Heart left ventricle (tissue), 16 donors: Measurements from ENCODE around the gene OXSR1. TPM values are rescaled to one million over a fixed set of nuclear protein-coding genes. Genes with fewer than 3 reads are reported as not detected.

ENCODE experiments used
- ATAC-seq, 4 donors: fragments of 200-7000 bp; cut with Tn5 transposase; one replicate each; pipeline ENCODE4 v1.9.1; 2020 to 2022; ENCODE audit warnings: moderate library complexity in 4 of 4, mild to moderate bottlenecking in 3 of 4, moderate number of reproducible peaks in 1 of 4
- DNase-seq, 5 donors: peaks; one replicate each; pipeline ENCODE4 v3.0.0-alpha.2; 2020
- H3K27ac ChIP-seq, 12 donors: fragments of 200-600 bp; sonication (generic) in 4 of 12; one replicate each; pipeline versions ENCODE4 v1.5.0 to v1.8.0; 2016 to 2022; ENCODE audit warnings: mild to moderate bottlenecking in 2 of 12
- H3K27me3 ChIP-seq, 9 donors: fragments of 200-600 bp; sonication (generic) in 2 of 9; one replicate each; pipeline versions ENCODE4 v1.5.1 to v1.8.0; 2016 to 2022; ENCODE audit warnings: mild to moderate bottlenecking in 3 of 9
- H3K36me3 ChIP-seq, 9 donors: fragments of 200-600 bp; sonication (generic) in 2 of 9; one replicate each; pipeline versions ENCODE4 v1.5.0 to v1.8.0; 2018 to 2022; ENCODE audit warnings: mild to moderate bottlenecking in 2 of 9
- H3K4me1 ChIP-seq, 12 donors: fragments of 200-600 bp; sonication (generic) in 4 of 12; one replicate each; pipeline versions ENCODE4 v1.5.0 to v1.8.0; 2016 to 2022; ENCODE audit warnings: mild to moderate bottlenecking in 3 of 12
- H3K4me3 ChIP-seq, 12 donors: fragments of 200-600 bp; sonication (generic) in 4 of 12; one replicate each; pipeline versions ENCODE4 v1.5.0 to v1.8.0; 2017 to 2022; ENCODE audit warnings: mild to moderate bottlenecking in 9 of 12, moderate library complexity in 4 of 12
- H3K9me3 ChIP-seq, 12 donors: fragments of 200-600 bp; sonication (generic) in 4 of 12; one replicate each; pipeline versions ENCODE4 v1.5.0 to v1.8.0; 2016 to 2022; ENCODE audit warnings: mild to moderate bottlenecking in 1 of 12
- CTCF ChIP-seq, 12 donors: fragments of 200-600 bp; sonication (generic) in 4 of 12; IDR thresholded peaks; one replicate each; pipeline versions ENCODE4 v1.5.0 to v1.8.0; 2018 to 2022; ENCODE audit warnings: antibody characterized with exemption in 12 of 12, mild to moderate bottlenecking in 5 of 12
- POLR2A ChIP-seq, 2 donors: fragments of 450-650 bp; IDR thresholded peaks; one replicate each; pipeline ENCODE4 v1.6.1; 2017; ENCODE audit warnings: antibody characterized with exemption in 2 of 2, mild to moderate bottlenecking in 2 of 2, moderate library complexity in 2 of 2
- WGBS, 4 donors: extraction: QIAGEN DNeasy Blood & Tissue Kit in 2 of 4; methylation state at CpG; one replicate each; pipeline versions ENCODE4 v1.1.5 to v1.1.7; 2013 to 2018; 5-methylcytosine and 5-hydroxymethylcytosine counted together
- intact Hi-C, 10 donors: fragments of 100-400 bp; cut with DNase I; formaldehyde crosslinking; loops; one replicate each; pipeline versions ENCODE4 v1.11.1 to v1.14.2; 2022
- polyA plus RNA-seq, 2 donors: library from polyadenylated mRNA; stranded (reverse); fragments of 200-250 nt; gene quantifications; one replicate each; pipeline ENCODE4 v1.2.3, GENCODE V29; 2013
- total RNA-seq, 9 donors: library from RNA; depleted of rRNA in 2 of 9; stranded (reverse); fragments of >200 nt in 2 of 9; fragmentation: NEBNext Ultra II Directional in 3 of 9; extraction: Animal tissue kit (Norgen Biotek cat#: 25700) in 3 of 9; gene quantifications; one replicate each; pipeline versions ENCODE4 v1.1.0 to v1.2.4, GENCODE V29; 2016 to 2023
- donor health status: ischemic (EF 13 %, LVEDD 7.1; RV severe dilation, severe dysfunction).
- donor health status: healthy with polysubstance abuse.
- donor health status: DM: no; HTN: yes; CAD: no.
- donor health status: DM: no; HTN: no; CAD: no.
- donor health status: ischemic (EF 25% LVEDD 6.9; RV normal size, moderate dysfunction).
- donor health status: ischemic (EF 25% LVEDD 5.7; RV mildly dilated, moderate dysfunction).
- donor health status: healthy.
- donor health status: DM: yes; HTN: yes; CAD: no.
- donor health status: ischemic (EF 35%, LVEDD 5.7; RV mildly dilated, moderate dysfunction).
- donor health status: nonischemic (EF 11% LVEDD 7.7; RV severe dilation, severe dysfunction).
- donor health status: DM: yes; HTN: yes; CAD: no.
- donor health status: PGD.
- donor health status: ischemic (EF 29% LVEDD 5.4; RV normal size, mild dysfunction).
- donor health status: nonischemic (EF 23%, LVEDD 6.1; RV moderate dilation, normal function).

Gene OXSR1
- total and polyA plus RNA-seq, 11 donors, result 10.4 to 38.3 (median 31.7) TPM

DNA sequence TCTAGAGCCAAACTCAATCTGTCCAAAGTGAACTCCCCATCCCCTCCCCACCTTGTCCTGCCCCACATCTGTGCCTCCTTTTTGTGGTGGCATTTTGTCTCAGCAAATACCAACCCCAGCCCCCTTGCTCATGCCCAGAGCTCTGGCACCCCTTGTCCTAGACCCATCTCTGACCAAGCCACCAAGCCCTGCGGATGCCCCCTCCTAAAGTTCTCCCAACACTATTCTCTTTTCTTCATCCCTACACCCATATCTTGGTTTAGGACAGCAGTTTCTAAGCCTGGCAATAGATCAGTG, 46.1 kb upstream of the OXSR1 start:
- Histone ChIP-seq H3K4me3 (no peak overlapping the region), H3K27me3 (no peaks in the 10 kb centered on the region), H3K36me3 (peaks cover 0 to 50% (median 46%) of the 10 kb centered on the region in 9 donors), H3K27ac (no peak overlapping the region), H3K9me3 (no peaks in the 10 kb centered on the region), H3K4me1 (peaks cover 0 to 12% (median 0%) of the 10 kb centered on the region in 12 donors)
- TF ChIP-seq POLR2A (IDR thresholded peaks at IDR 0.05), result no peak
- no peak for TF ChIP-seq CTCF (IDR thresholded peaks at IDR 0.05)
- no peak for ATAC-seq
- 91 to 97% (median 94%) methylated on average over 1 of the region's 1 CpG for WGBS, 4 donors
- peak in 1 of 5 donors; percentile 24 for DNase-seq
- intact Hi-C loops, result loop anchor here in 7 of 10 donors (5.0 to 10.0 kb wide), 7 partner anchors 114 to 366 kb away; partner anchors contain the start of gene XYLB (in 2 of the 7)

- DNase-seq, result no peak
- Histone ChIP-seq H3K9me3 (no peaks in the 10 kb centered on the region), H3K4me3 (no peak overlapping the region), H3K36me3 (peaks cover 0 to 59% (median 55%) of the 10 kb centered on the region in 9 donors), H3K4me1 (peaks cover 0 to 12% (median 0%) of the 10 kb centered on the region in 12 donors), H3K27me3 (no peaks in the 10 kb centered on the region), H3K27ac (no peak overlapping the region)
- intact Hi-C loops, result loop anchor here in 8 of 10 donors (5.0 to 10.0 kb wide), 8 partner anchors 115 to 365 kb away; partner anchors contain the start of gene XYLB (in 2 of the 8)
- no peak for ATAC-seq
- 80 to 94% (median 89%) methylated on average over 5 to 7 of the region's 7 CpGs for WGBS, 4 donors
- no peak for TF ChIP-seq CTCF (IDR thresholded peaks at IDR 0.05)
- TF ChIP-seq POLR2A (IDR thresholded peaks at IDR 0.05), result no peak
Observed at GRCh38 chr3:38119821-38120692, 45.3 kb upstream of the OXSR1 start.

DNA sequence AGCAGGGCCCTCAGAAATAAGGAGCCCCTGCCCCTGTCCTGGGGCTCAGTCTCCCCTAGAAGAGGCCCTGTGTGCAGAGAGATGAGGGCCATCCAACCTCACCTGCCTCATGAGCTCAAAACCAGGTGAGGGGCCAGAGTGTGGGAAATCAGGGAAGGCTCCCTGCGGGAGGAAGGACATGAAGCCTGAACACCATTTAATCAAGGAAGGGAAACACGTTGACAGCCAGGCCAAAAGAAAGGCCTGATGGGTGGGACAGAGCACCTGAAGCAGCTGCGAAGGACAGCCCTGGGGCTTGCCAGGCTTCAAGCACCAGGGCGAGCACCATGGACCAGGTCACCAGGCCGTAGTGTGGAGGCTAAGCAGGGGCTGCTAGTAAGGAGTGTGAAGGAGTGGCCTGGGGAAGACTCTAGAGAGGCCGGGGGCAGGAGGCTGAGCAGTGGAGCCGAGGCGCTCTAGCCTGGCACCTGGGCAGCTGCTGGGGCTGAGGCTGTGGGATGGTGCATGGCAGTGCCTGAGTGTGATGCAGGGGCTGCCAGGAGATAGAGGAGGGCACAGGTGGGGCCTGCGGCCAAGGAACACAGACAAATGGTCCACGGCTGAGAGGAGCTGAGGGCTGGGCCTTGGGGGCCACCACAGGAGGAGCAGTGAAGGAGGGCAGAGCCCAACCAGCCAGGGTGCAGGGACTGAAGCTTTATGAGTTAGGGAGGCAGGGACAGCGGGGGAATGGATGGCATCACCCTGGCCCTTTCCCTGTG, 44.5 kb upstream of the OXSR1 start:
- TF ChIP-seq POLR2A (IDR thresholded peaks at IDR 0.05), result no peak
- Histone ChIP-seq H3K36me3 (peaks cover 0 to 67% (median 63%) of the 10 kb centered on the region in 9 donors), H3K9me3 (no peaks in the 10 kb centered on the region), H3K4me1 (peaks cover 0 to 12% (median 0%) of the 10 kb centered on the region in 12 donors), H3K27ac (no peak overlapping the region), H3K27me3 (no peaks in the 10 kb centered on the region), H3K4me3 (no peak overlapping the region)
- ATAC-seq, result no peak
- intact Hi-C loops, result loop anchor here in 2 of 10 donors (10.0 kb wide), 3 partner anchors 114 to 364 kb away; no protein-coding TSS in a partner anchor
- peak in 1 of 5 donors; percentile 12 for DNase-seq
- WGBS, 4 donors, result 81 to 89% (median 86%) methylated on average over 11 of the region's 11 CpGs

DNA sequence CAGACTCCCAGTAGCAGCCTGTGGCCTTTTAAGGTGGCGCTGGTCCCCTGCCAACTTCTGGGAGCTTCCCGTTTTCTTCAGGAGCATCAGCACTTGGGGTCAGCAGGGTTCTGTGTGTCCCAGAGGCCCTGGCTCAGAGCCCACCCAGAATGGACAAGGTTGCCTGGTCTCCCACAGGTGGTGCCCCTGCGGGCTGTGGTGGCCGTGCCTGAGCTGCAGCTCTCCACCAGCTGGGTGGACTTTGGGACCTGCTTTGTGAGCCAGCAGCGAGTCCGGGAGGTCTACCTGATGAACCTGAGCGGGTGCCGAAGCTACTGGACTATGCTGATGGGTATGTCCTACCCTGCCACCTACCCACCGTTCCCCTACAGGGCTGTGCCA, 43.9 kb upstream of the OXSR1 start:
- intact Hi-C loops, result loop anchor here in 2 of 10 donors (10.0 kb wide), 3 partner anchors 113 to 363 kb away; no protein-coding TSS in a partner anchor
- 83 to 89% (median 87%) methylated on average over 9 of the region's 9 CpGs for WGBS, 4 donors
- no peaks in the 10 kb centered on the region for H3K27me3 ChIP-seq
- H3K4me3 ChIP-seq, result no peak overlapping the region
- H3K4me1 ChIP-seq, result peaks cover 0 to 12% (median 0%) of the 10 kb centered on the region in 12 donors
- ATAC-seq (no peak), DNase-seq (peak in 1 of 5 donors; percentile 17)
- TF ChIP-seq POLR2A (IDR thresholded peaks at IDR 0.05) (no peak), CTCF (IDR thresholded peaks at IDR 0.05) (no peak)
- H3K36me3 ChIP-seq, result peaks cover 0 to 73% (median 69%) of the 10 kb centered on the region in 9 donors
- H3K9me3 ChIP-seq, result no peaks in the 10 kb centered on the region
- H3K27ac ChIP-seq, result no peak overlapping the region
